ENCODE measurements around the gene STRADA.

The STRADA gene, protein sequence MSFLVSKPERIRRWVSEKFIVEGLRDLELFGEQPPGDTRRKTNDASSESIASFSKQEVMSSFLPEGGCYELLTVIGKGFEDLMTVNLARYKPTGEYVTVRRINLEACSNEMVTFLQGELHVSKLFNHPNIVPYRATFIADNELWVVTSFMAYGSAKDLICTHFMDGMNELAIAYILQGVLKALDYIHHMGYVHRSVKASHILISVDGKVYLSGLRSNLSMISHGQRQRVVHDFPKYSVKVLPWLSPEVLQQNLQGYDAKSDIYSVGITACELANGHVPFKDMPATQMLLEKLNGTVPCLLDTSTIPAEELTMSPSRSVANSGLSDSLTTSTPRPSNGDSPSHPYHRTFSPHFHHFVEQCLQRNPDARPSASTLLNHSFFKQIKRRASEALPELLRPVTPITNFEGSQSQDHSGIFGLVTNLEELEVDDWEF

DNA sequence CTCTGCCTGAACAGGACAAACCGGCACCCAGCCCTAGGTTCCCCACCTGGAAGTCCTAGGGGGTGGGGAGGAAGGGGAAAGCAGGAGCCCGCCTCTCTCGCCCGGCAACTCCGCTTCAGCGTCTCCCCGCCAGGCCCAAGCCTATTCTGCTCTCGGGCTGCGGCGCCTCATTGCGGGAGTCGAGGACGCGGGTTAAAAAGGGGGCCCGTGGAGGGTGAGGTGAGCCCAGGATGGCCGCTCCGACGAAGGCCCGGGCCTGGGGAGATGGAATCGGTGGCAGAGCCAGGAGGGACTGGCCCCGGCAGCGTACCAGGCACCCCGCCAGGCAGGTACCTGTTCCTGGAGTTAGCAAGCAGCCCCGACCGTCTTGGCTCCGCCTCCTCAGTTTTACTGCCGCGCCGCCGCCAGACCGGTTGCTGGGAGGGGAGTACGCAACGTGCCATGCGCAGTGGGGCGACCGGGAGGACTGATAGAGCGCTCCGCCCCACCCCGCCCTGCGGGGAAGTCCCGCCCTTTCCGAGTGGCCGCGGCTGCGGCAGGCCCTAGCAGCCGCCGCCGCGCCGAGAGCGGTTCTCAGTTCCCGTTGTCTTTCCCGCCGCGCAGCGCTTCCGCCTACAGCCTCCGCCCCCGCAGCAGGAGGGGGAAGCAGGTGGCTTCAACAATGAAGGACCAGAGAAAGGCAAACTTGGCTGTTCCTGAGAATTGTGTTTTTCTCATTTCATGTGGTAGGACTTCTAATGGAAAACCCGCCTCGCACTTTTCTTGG lies at the start of gene STRADA:
TSS of gene STRADA (minus strand) at position 392 of the 766 bp plus-strand sequence. CDS start 13,430 bp downstream, outside the sequence.
- peak; percentile 95 for DNase-seq

DNA sequence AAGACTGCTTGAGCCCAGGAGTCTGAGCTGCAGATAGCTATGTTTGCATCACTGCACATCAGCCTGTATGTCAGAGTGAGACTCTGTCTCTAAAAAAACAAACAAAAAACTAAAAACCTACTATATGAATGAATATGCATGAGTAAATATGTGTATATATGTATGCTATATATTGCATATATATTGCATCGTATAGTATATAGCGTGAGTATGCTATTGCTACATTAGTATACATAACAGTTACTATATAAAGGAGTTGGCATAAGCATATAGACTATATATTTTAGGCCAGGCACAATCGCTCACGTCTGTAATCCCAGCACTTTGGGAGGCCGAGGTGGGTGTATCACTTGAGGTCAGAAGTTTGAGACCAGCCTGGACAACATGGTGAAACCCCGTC lies 48.5 kb upstream of the STRADA start:
- DNase-seq = no peak

DNA sequence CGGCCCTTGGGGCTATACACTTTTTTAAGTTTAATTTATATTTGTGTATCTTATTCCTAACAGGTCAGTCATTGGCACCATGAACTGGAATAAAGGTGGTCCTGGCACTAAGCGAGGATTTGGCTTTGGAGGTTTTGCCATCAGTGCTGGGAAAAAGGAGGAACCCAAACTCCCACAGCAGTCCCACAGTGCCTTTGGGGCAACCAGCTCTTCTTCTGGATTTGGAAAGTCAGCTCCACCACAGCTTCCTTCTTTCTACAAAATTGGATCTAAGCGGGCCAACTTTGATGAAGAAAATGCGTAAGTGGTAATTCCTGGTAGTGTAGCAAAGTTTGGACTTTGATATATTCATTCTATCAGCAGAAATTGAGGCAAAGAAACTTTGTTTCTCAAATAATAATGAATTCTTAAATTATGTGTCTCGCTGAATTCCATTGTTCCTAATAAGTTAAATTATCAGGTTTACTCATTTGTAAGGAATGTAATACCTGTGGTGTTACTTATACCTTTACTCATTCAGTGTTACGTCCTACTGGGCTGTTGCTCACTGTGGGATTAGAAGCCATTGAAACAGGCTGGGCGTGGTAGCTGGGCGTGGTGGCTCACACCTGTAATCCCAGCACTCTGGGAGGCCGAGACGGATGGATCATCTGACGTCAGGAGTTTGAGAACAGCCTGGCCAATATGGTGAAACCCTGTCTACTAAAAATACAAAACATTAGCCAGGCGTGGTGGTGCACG lies 45.5 kb upstream of the STRADA start:
- no peak for DNase-seq

DNA sequence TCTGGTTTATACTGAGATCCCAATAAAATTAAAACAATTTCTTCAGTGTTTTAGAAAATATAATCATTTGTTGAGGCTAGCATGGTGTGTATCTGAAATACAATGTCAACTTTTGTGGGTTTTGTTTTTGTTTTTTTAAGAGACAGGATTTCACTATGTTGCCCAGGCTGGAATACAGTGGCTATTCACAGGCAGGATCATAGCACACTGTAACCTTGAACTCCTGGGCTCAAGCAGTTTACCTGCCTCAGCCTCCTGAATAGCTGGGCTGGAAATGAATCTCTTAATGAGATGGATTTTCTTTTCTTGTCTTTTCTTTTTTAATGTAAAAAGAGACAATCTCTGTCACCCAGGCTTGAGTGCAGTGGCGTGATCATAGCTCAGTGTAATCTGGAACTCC lies 44.5 kb upstream of the STRADA start:
- no peak for DNase-seq

DNA sequence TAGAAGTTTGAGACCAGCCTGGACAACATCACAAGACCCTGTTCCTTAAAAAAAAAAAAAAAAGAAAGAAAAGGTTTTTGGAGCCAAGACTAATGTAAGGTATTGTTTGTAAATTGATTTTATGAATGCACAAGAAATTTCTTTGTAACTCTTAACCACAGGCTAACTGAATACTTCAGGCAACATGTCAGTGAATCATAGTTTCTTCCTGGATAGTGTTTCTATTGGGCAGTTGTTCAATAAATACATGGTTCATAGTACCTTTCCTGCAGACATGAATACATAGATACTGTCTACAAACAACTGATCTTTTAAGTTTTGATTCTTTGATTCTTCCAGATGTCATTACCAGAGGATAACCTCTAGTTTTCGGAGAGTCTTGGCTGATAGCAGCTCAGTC lies 44.0 kb upstream of the STRADA start:
- DNase-seq = no peak

DNA sequence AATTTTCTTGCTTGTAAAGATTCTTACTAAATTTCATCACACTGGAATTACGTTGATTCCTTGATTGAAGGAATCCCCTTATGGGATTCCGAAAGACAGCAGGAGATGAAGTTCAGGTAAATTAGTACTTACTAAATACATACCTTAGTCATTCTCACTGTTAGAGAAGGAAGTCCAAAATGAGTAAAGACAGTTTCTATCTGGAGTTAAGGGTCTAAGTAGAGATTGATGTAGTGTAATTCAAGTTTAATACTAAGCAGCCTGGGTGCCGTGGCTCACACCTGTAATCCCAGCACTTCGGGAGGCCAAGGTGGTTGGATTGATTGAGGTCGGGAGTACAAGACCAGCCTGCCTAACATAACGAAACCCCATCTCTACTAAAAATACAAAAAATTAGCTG lies 41.9 kb upstream of the STRADA start:
- DNase-seq = no peak

DNA sequence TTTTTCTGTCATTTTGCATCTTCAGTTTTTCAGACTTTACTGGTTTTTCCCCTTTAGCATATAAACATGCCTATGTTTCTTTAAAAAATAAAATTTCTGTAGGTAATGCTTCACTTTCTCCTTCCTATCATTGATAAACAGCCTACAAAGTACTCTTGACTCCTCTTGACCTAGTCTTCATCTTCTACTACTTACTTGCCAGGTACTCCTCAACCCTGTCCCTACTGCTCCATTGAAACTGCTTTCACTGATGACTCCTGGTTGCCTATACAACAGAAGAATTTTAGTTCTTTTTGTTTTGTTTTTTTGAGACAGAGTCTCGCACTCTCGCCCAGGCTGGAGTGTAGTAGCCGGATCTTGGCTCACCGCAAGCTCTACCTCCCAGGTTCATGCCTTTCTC lies 39.3 kb upstream of the STRADA start:
- no peak for DNase-seq

DNA sequence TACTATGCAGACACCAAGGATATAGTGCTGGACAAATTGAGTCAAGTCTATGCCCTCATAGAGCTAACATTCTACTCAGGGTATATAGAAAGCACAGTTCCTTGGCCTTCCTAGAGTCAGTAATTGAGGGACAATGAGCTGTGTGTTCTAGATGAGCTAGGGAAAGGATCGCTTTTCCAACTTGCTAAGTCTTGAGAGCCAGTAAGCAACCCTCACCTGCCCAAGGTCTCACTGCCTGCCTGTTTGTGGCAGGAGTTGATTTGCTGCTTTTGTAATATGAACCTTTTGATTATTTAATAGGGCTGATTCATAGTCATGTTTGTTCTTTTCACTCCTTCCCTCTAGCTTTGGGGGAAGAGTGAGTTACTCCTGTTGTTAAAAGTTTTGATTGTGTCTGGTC lies 38.9 kb upstream of the STRADA start:
- DNase-seq = no peak

DNA sequence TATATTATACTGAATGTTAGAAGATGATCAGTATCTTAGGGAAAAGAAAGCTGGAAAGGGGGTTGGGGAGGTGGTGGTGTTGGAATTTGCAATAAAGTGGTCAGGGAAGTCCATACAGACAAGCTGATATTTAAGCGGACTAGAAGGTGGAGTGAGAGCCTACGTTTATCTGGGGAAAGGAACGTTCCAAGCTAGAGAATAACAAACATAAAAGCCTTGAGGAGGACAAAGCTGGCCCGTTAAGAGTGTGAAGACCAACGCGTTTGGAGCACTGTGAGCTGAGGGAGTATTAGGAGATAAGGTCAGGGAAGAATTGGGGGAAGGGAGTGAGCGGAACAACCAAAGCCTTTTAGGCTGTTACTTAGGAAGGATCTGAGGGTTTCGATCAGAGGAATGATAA lies 33.8 kb upstream of the STRADA start:
- no peak for DNase-seq

DNA sequence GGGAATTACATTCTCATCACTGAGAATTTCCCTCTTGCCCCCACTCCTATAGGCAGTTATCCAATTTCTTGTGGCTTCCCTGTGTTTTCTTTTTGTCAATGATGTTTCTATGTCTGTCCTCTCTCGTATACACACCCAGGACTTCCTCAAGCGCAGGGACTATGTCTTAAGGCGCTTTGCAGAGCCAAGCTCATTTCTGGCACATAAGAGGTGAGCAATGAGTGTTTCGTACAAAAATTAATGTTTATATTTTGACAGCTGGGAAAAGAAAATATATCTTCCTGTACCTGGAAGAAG lies 33.3 kb upstream of the STRADA start:
- DNase-seq = no peak

DNA sequence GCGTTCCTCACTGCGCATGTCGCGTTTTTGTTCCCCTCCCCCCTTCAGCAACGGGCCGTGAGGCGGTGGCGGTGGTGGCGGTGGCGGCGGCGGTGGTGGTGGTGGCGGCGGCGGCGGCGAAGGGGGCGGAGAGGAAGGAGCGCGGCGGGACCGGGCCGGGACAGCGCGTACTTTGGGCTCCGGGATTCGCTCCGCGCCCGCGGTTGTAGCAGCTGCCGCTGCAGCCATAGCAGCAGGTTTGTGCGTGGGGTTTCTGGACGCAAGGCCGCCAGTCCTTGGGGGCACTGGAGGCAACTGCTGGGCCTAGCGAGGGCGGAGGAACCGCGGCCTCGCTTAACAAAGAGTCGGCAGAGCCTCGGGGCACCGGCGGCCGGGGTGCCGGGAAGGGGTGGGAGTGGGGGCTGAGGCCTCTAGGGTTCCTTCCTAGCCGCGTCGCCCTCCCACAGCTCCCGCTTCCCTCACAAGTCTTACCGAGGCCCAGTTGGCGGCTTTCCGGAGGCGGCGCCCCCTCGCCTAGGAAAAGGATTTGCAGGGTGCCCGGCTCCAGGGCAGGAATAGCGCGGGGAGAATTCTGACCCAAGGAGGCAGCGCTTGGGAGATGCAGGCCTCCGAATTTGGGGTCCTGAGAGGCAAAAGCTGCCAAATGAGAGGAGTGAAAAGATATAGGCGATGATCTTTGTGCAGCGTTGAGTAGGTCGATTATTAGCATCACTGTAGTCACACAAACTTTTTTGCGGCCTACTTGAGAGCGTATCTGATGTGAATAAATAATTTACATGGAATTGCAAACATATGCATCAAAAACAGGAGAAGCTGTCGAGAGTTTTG lies 32.8 kb upstream of the STRADA start, which contains the start of gene DDX42:
TSS of gene DDX42 (plus strand) at position 30 of the 828 bp plus-strand sequence. CDS start 12,880 bp downstream, outside the sequence.
- no peak for DNase-seq

DNA sequence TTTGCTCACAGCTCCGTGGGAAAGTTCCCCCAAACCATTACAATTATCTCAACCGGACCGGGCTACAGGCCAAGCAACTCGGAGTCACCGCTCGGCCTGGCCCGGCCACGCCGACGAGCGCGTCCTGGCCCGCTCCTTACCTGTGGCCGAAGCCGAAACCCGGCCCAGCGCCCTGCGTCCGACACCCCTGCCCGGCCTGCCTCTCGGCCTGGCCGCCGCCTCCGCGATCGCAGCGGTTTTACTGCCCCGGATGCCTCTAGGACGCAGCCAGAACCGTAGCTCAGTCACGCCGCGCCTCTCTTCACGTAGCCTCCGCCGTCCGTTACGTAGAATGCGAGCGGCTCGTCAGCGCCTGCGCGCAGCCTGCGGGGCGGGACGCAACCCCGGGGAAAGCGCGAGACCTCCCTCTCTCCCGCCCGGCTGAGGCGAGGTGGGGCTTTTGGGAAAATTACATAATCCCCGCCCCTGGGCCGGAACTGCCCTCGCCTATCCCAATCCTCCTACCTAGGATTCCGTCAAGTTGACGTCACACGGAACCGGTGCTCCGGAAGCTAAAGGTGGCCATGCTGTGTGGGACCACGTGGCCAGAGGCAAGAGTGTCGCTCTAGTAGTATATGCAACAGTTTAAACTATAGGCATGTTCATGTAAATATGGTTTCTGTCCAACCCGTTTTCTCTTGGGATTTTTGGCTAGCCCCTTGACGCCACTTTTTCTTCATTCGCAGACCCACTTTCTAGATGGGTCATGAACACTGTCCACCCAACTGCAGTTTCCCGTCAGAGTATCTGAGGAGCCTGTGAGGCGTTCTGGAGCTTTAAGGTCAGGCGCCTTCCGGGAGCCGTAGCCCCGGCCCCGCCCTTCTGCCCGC lies 31.9 kb upstream of the STRADA start, which contains the start of gene CCDC47:
TSS of gene CCDC47 (minus strand) at position 326 of the 869 bp plus-strand sequence. CDS start 7,422 bp downstream, outside the sequence.
- DNase-seq = peak; percentile 92

DNA sequence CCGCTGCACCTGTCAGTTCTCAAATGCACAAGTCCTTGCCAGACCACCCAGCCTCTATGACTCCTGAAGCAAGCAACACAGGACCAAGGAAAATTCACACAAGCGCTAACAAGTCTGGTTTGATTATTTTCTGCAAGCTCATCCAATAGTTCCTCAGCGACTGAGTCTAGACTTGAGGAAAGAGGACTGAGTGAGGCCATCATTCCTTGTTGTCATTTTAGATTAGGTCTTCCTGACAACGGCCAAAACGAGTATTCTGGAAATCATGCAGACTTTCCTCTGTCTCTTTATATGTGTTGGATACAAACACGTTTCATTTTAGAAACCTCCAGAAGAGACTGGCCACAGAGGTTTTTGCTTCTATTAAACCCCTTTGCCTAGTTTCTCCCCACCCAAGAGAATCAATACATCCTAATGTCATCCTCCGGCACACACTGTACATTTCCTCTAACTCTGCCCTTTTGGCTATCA lies 31.2 kb upstream of the STRADA start:
- no peak for DNase-seq

DNA sequence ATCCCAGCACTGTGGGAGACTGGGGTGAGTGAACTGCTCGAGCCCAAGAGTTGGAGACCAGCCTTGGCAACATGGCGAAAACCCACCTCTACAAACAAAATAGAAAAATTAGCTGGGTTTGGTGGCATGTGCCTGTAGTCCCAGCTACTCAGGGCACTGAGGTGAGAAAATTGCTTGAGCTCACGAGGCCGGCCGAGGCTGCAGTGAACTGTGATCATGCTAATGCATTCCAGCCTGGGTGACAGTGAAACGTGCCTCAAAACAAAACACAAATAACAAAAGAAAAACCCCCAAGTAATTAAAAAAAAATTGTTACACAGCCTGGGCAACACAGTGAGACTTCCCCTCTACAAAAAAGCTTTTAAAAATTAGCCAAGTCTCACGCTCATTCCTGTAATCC lies 26.8 kb upstream of the STRADA start:
- no peak for DNase-seq

DNA sequence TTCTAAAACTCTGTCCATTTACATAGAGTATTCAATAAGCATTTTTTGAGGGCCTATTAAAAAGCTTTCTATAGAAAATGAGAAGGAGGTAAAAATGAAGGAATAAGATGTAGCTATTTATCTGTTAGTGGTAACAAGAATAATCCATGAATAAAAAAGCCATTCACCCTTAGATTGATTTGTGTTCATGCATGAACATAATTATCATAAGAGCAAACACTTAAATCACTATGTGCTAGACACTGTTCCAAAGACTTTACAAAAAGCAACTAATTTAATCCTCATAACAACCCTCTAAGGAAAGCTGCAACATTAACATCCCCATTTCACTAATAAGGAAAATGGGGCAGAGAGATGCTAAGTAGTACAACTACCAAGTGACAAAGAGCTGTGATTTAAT lies 25.2 kb upstream of the STRADA start:
- no peak for DNase-seq

DNA sequence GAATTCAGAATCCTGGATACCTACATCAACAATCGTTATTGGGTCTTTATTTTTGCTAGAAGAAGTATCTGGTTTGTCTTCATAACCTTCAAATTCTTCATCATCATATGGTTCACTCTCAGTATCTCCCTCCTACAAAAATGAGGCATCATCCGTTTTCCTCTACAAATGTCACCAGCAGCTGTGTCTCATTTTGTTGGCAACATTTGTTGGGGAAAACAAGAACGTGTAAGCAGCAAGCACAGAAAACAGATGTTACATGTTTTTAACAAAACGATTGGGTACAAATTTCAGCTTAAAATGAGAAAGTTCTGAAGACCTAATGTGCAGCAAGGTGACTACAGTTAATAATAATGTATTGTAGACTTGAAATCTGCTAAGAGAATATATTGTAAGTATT lies 23.1 kb upstream of the STRADA start:
- no peak for DNase-seq

DNA sequence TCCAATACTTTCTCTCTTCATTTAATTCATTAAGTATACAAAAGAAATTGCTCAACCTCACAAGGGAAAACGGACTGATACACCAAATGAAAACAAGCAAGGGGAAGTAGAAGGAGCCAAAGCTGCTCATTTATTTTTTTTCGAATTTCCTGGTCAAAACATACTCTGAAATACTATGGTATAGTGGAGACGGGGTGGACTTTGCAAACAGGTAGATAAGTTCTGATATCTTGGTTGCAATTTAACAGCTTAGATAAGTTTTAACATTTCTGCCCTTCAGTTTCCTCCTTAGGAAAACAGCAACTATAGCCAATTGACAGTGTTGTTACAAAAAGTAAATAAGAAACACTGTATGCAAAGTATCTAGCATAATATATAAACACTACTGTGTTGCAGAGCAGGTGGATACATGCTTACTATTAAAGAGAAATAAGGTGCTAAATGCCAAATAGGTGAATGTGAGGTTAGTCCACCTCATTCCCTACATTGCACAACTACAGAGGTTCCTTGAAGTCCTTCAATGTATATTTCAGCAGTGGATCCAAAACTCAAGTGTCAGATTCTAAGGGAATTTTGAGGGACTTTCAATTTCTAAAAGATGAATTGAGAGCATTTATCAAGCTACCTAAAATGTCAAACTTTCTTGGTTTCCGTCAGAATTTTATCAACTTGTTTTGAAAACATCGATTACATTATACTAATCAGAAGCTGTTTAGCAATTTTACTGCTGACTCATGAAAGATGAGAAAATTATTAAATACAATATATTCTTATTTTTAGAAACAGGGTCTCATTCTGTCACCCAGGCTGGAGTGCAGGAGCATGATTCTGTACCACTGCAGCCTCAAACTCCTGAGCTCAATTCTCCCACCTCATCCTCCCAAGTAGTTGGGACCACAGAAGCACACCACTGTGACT lies 20.8 kb upstream of the STRADA start:
- DNase-seq = no peak

DNA sequence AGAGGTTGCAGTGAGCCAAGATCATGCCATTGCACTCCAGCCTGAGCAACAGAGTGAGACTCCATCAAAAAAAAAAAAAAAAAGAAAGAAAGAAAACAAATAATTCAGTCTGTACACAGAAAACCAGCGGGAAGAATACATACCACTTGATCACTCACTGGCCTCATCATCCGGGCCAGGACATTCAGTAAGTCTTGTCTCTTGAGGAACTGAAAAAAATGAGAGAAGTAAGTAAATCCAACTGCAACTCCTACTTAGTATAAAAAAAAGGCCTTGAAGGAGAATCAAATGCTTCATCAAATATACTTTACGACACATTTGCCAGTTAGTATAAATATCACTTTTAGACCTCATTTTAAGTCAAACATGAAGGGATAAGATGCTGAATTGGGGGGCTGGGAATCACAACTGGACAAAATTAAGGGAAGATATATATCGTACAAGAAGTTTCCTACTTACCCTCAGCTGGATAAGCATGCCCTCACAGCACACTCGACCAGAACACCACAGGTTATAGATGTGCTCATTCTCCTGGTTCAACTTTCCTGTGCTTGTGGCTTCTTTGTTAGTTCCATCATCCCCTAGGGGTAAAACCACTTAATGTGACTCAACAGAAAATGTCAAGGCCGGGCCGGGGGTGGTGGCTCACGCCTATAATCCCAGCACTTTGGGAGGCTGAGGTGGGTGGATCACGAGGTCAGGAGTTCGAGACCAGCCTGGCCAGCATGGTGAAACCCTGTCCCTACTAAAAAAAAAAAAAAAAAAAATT lies 19.4 kb upstream of the STRADA start:
- no peak for DNase-seq

DNA sequence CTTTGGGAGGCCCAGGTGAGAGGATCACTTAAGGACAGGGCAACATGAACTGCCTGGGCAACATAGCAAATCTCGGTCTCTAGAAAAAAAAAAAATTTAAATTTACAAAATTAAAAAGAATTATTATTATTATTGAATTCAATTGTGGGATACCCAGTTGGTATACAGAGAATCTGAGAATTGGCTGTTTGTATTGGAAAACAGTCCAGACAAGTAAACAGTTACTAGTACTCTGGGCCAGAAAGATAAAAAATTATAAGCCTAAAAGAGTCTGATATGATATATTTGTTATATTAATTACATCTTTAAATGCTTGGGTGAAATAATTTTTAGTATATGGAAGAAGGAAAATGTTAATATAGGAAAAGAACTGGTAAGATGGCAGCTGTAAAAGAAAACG lies 16.8 kb upstream of the STRADA start:
- no peak for DNase-seq

All from NCI-H1417 treated with DMSO at 0.1 percent for 48 hours (cell line).